GM19035 (cell line): Measurements from ENCODE around the gene SFSWAP.
"Not testable (repeated sequence)": the region's sequence is repeated elsewhere in the genome, so short reads cannot be mapped to it uniquely, and the experiment has no call there.

Experiments
- ATAC-seq: cut with Tn5 transposase; IDR thresholded peaks from one replicate; pipeline ENCODE4 v1.9.1; 2021; ENCODE audit not compliant: unreplicated experiment

SFSWAP gene

GRCh38 chr12:131679186-131679585 lies 31.7 kb upstream of the SFSWAP start:
- ATAC-seq, result not testable (repeated sequence)

- ATAC-seq, result not testable (repeated sequence)
Measured at GRCh38 chr12:131679816-131680215, 31.1 kb upstream of the SFSWAP start.

- ATAC-seq, result not testable (repeated sequence)
Measured at GRCh38 chr12:131680392-131681256, 30.3 kb upstream of the SFSWAP start.

GRCh38 chr12:131681257-131681620 lies 29.7 kb upstream of the SFSWAP start:
- no peak for ATAC-seq

GRCh38 chr12:131681746-131682509 lies 29.0 kb upstream of the SFSWAP start:
- ATAC-seq, result not testable (repeated sequence)

- ATAC-seq, result no peak
Measured at GRCh38 chr12:131682510-131682895, 28.4 kb upstream of the SFSWAP start.

- ATAC-seq, result no peak
Measured at GRCh38 chr12:131683266-131684014, 27.4 kb upstream of the SFSWAP start.

- ATAC-seq, result no peak
Measured at GRCh38 chr12:131684015-131684725, 26.7 kb upstream of the SFSWAP start.

GRCh38 chr12:131687346-131688125 lies 23.4 kb upstream of the SFSWAP start:
- no peak for ATAC-seq

GRCh38 chr12:131688131-131688844 lies 22.6 kb upstream of the SFSWAP start:
- ATAC-seq, result no peak

- no peak for ATAC-seq
Measured at GRCh38 chr12:131688845-131689154, 22.1 kb upstream of the SFSWAP start.

- ATAC-seq, result no peak
Measured at GRCh38 chr12:131690320-131690719, 20.6 kb upstream of the SFSWAP start.

GRCh38 chr12:131692431-131692830 lies 18.5 kb upstream of the SFSWAP start:
- ATAC-seq, result no peak

- no peak for ATAC-seq
Measured at GRCh38 chr12:131693149-131693548, 17.7 kb upstream of the SFSWAP start.

- ATAC-seq, result no peak
Measured at GRCh38 chr12:131694116-131694838, 16.6 kb upstream of the SFSWAP start.

GRCh38 chr12:131695968-131696367 lies 14.9 kb upstream of the SFSWAP start:
- ATAC-seq, result no peak

GRCh38 chr12:131698286-131698685 lies 12.6 kb upstream of the SFSWAP start:
- ATAC-seq, result no peak

- ATAC-seq, result no peak
Measured at GRCh38 chr12:131699434-131699833, 11.5 kb upstream of the SFSWAP start.

GRCh38 chr12:131700271-131700670 lies 10.6 kb upstream of the SFSWAP start:
- ATAC-seq, result no peak
